Activated naive CD8-positive, alpha-beta T cell treated with anti-CD3 and anti-CD28 coated beads for 36 hours (primary cell): ENCODE measurements around the gene TYW1B. TPM values are rescaled to one million over a fixed set of nuclear protein-coding genes. Genes with fewer than 3 reads are reported as not detected.
"Not testable (repeated sequence)": the region's sequence is repeated elsewhere in the genome, so short reads cannot be mapped to it uniquely, and the experiment has no call there.

Experiments
- DNase-seq: peaks from one replicate; pipeline ENCODE4 v3.0.0; 2021
- H3K27ac Mint-ChIP-seq: one replicate; pipeline ENCODE4 v1.8.0; 2022; ENCODE audit warnings: mild to moderate bottlenecking, moderate library complexity, mixed read lengths
- H3K27me3 Mint-ChIP-seq: one replicate; pipeline ENCODE4 v1.8.0; 2022; ENCODE audit warnings: mild to moderate bottlenecking, mixed read lengths
- H3K36me3 Mint-ChIP-seq: one replicate; pipeline ENCODE4 v1.8.0; 2021; ENCODE audit warnings: mild to moderate bottlenecking, mixed read lengths
- H3K4me1 Mint-ChIP-seq: one replicate; pipeline ENCODE4 v1.8.0; 2021; ENCODE audit warnings: mixed read lengths
- H3K4me3 Mint-ChIP-seq: one replicate; pipeline ENCODE4 v1.8.0; 2022; ENCODE audit warnings: mild to moderate bottlenecking, moderate library complexity, mixed read lengths
- H3K9me3 Mint-ChIP-seq: one replicate; pipeline ENCODE4 v1.8.0; 2022; ENCODE audit warnings: mixed read lengths
- total RNA-seq, 2 experiments: library from RNA; stranded (reverse); gene quantifications; one replicate each; pipeline ENCODE4 v1.2.3, GENCODE V29; 2021

The TYW1B gene
- total RNA-seq, 2 experiments from 2014 or later = 3.7 to 3.8 TPM

DNA sequence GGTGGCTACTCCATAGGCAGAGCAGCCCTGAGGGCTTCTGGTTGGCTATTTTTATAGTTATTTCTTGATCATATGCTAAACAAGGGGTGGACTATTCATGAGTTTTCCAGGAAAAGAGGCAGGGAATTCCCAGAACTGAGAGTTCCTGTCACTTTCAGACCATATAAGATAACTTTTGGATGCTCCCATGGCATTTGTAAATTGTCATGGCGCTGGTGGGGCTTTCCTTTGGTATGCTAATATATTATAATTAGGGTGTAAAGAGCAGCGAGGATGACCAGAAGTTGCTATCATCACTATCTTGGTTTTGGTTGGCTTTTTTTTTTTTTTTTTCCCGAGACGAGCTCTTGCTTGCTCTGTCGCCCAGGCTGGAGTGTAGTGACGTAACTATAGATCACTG lies 272.8 kb downstream of the TYW1B start:
- not testable (repeated sequence) for H3K4me1 Mint-ChIP-seq, H3K4me3 Mint-ChIP-seq, H3K27ac Mint-ChIP-seq, DNase-seq, H3K27me3 Mint-ChIP-seq, H3K36me3 Mint-ChIP-seq, H3K9me3 Mint-ChIP-seq

DNA sequence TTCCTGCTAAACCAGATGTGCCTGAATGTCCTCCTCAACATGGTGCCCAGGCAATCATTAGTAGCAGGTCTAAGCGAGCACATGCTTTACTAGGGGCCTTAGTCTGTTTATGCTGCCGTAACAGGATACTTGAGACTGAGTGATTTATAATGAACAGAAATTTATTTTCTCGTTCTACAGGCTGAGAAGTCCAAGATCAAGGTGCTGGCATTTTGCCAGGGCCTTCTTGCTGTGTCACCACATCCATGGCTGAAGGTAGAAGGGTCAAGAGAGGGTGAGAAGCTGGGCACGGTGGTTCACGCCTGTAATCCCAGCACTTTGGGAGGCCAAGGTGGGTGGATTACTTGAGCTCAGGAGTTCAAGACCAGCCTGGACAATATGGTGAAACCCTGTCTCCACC lies 273.6 kb downstream of the TYW1B start:
- DNase-seq, H3K27me3 Mint-ChIP-seq, H3K4me3 Mint-ChIP-seq, H3K4me1 Mint-ChIP-seq, H3K27ac Mint-ChIP-seq, H3K36me3 Mint-ChIP-seq: not testable (repeated sequence)
- H3K9me3 Mint-ChIP-seq = peaks cover 10% of the 10 kb centered on the region

DNA sequence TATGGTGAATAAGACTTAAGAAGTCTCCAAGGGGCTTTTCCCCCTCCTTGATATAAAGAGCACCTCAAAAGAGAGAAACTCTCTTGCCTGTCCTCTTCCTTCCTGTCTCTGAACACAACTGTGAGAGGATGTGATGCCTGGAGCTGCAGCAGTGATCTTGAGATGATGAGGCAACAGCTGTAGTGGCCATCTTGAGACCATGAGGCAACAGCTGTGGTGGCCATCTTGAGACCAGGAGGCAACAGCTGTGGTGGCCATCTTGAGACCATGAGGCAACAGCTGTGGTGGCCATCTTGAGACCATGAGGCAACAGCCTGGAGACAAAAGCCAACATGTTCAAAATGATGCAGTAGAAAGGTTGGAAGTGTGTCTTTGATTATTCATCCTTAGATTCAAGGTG lies 277.5 kb downstream of the TYW1B start:
- peaks cover 10% of the 10 kb centered on the region for H3K9me3 Mint-ChIP-seq
- not testable (repeated sequence) for H3K36me3 Mint-ChIP-seq, H3K4me3 Mint-ChIP-seq, H3K27me3 Mint-ChIP-seq, H3K4me1 Mint-ChIP-seq, H3K27ac Mint-ChIP-seq
- DNase-seq = peak; percentile 4

DNA sequence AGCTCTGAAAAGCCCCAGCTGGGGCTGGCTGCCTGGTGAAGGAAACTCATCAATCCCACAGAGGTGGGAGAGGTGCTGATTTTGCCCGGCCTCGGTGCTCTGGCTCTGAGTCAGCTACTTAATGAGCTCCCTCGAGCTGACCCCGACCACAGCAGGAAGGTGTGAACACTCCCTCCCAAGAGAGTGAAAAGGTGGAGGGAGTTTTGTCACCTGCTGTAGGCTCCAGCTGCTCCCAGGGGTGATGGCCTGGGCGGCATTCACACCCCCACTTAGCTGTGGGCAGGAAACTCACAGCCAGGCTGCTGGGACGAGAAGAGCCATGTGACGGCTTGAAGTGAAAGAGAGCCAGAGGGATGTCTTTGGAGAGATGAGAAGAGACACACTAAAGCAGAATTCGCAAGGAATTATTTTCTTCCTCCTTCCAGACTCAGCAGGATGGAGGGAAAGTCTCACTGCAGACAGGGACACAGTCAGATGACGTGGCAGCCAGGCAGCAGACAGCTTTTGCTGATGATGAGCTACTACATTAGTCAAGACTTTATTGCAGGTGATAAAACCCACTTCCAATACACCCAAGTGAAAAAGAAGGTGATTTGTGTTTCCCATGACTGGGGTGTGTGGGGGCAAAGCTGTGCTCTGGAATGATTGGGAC lies 281.3 kb downstream of the TYW1B start:
- H3K9me3 Mint-ChIP-seq, H3K27me3 Mint-ChIP-seq, H3K27ac Mint-ChIP-seq, H3K4me3 Mint-ChIP-seq, H3K4me1 Mint-ChIP-seq, H3K36me3 Mint-ChIP-seq: not testable (repeated sequence)
- peak; percentile 4 for DNase-seq

DNA sequence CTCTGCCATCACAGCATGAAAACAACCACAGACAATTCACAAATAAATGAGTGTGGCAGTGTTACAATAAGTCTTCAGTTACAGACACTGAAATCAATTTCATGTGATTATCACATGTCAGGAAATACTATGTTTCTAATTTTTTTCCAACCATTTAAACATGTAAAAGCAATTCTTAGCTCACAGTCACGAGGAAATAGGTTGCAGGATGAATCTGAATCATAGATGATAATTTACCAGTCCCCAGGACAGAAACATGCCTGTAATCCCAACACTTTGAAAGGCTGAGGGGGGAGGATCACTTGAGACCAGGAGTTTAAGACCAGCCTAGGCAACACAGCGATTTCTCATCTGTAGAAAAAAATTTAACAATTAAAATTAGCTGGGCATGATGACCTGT lies 283.5 kb downstream of the TYW1B start:
- H3K9me3 Mint-ChIP-seq, H3K4me1 Mint-ChIP-seq, H3K36me3 Mint-ChIP-seq, H3K27me3 Mint-ChIP-seq, DNase-seq, H3K27ac Mint-ChIP-seq, H3K4me3 Mint-ChIP-seq: not testable (repeated sequence)

DNA sequence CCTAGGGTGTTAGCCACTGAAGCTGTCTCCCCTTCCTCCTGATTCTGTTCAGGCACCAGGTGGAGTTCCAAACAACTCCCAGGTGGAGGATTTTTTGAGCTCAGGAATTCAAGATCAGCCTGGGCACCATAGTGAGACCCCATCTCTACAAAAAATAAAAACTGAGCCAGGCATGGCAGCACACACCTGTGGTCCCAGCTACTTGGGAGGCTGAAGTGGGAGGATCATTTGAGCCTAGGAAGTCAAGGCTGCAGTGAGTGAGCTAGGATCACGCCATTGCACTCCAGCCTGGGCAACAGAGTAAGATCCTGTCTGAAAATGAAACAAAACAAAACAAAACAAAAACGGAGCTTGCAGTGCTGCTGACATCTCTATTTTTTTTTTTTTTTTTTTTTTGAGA lies 287.1 kb downstream of the TYW1B start:
- Mint-ChIP-seq H3K27me3 (no peaks in the 10 kb centered on the region), H3K36me3 (no peaks in the 10 kb centered on the region), H3K4me1 (no peaks in the 10 kb centered on the region), H3K9me3 (no peaks in the 10 kb centered on the region), H3K4me3 (no peak overlapping the region), H3K27ac (no peak overlapping the region)
- DNase-seq = no peak

DNA sequence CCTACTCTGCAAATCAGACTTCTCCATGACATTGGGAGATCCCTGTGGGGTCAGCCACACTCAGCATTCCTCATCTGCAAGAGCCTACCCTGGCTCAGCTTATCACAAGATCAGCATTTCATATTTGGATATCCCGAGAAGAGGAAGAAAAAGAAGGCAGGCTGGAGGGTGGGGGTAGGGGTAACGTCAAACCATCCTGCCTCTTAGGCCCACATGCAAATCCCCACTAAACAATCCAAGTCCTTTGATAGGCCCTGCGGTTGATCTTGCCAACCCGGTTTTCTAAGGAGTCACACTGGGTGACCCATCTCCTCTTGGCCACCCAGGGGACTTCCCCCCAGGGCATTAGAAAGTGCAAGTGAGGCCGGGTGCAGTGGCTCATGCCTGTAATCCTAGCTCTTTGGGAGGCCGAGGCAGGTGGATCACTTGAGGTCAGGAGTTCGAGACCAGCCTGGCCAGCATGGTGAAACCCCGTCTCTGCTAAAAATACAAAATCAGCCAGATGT lies 287.8 kb downstream of the TYW1B start:
- Mint-ChIP-seq H3K27ac (no peak overlapping the region), H3K4me1 (no peaks in the 10 kb centered on the region), H3K9me3 (no peaks in the 10 kb centered on the region), H3K4me3 (no peak overlapping the region), H3K36me3 (no peaks in the 10 kb centered on the region), H3K27me3 (no peaks in the 10 kb centered on the region)
- DNase-seq = no peak

DNA sequence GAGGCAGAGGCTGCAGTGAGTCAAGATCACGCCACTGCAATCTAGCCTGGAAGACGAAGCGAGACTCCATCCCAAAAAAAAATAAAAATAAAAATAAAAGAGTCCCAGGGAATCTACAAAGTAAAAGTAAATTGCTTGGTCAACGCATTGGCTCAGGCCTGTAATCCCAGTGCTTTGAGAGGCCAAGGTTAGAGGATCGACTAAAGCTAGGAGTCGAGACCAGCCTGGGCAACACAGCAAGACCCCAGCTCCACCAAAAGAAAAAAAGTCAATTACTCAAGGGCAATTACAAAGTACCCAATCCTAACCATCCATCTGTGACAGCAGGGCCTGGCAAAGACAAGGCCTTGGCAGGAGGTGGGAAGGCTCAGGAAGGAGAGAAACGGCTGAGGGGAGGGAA lies 288.3 kb downstream of the TYW1B start:
- Mint-ChIP-seq H3K27me3 (no peaks in the 10 kb centered on the region), H3K4me3 (no peak overlapping the region), H3K4me1 (no peaks in the 10 kb centered on the region), H3K9me3 (no peaks in the 10 kb centered on the region), H3K27ac (no peak overlapping the region), H3K36me3 (no peaks in the 10 kb centered on the region)
- no peak for DNase-seq

DNA sequence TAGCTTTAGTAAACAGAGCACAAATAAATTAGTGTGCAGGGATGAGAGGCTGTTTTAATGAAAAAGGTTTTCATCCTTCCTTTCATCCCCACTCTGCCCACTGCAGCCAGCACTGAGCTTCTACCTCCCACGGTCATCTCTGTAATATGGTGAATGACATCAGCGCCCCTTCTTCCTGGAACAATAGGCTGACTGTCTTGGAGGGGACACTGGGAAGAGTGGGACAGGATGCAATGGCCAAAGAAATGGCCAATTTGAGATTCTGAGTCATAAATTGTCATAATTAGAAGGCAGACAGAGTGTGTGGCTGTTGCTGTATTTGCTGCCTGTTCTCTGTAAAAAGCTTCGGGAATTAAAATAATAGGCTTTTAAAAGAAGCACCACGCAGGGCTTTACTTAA lies 289.1 kb downstream of the TYW1B start:
- H3K4me1 Mint-ChIP-seq = no peaks in the 10 kb centered on the region
- no peak overlapping the region for H3K4me3 Mint-ChIP-seq
- no peaks in the 10 kb centered on the region for H3K9me3 Mint-ChIP-seq
- DNase-seq = no peak
- H3K36me3 Mint-ChIP-seq = no peaks in the 10 kb centered on the region
- H3K27ac Mint-ChIP-seq = no peak overlapping the region
- no peaks in the 10 kb centered on the region for H3K27me3 Mint-ChIP-seq

DNA sequence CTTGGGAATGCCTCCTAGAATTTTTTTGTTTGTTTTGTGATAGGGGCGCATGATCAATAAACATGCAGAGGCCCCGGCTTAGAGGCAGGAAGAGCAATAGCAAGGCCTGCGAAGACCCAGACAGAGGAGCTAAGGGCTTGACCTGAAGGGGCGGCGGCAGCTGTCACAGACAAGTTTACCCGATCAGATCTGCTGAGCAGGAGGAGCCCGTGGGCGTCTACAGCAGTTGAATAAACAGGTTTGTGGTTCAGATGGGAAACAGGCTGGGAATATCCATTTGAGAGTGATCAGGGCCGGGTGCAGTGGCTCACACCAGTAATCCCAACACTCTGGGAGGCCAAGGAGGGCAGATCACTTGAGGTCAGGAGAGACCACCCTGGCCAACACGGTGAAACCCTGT lies 289.9 kb downstream of the TYW1B start:
- Mint-ChIP-seq H3K27me3 (no peaks in the 10 kb centered on the region), H3K27ac (no peak overlapping the region), H3K4me1 (no peaks in the 10 kb centered on the region), H3K36me3 (no peaks in the 10 kb centered on the region), H3K4me3 (no peak overlapping the region), H3K9me3 (no peaks in the 10 kb centered on the region)
- DNase-seq = no peak

DNA sequence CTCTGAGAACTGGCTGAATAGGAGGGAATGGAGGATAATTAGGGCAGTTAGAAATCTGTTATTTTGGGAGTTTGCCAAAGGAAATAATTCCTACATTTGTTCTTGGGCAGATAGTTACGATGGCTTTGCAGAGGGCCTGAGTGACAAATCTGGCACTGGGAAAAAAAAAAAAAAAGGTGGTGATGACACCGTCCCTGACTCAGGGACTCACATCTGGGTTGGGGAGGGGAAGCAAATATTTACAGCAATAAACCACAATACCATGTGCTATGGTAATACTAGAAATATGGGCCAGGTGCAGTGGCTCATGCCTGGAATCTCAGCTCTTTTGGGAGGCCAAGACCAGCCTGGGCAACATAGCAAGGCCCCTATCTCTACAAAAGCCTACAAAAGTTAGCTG lies 292.0 kb downstream of the TYW1B start:
- not testable (repeated sequence) for H3K27me3 Mint-ChIP-seq, H3K36me3 Mint-ChIP-seq, H3K27ac Mint-ChIP-seq, DNase-seq, H3K9me3 Mint-ChIP-seq, H3K4me3 Mint-ChIP-seq, H3K4me1 Mint-ChIP-seq

DNA sequence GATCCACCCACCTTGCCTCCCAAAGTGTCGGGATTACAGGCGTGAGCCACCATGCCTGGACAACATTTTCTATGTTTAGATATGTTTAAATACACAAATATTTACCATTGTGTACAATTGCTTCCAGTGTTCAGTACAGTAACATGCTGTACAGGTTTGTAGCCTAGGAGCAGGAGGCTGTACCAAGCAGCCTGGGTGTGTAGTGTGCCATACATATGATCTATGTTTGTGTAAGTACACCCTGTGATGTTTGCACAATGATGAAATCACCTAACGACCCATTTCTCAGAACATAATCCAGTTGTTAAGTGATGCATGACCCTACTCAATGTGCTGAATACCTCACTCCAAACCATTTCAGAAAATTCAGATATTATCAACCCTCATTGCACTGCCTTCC lies 297.0 kb downstream of the TYW1B start:
- DNase-seq, H3K27me3 Mint-ChIP-seq, H3K4me3 Mint-ChIP-seq, H3K9me3 Mint-ChIP-seq, H3K4me1 Mint-ChIP-seq, H3K36me3 Mint-ChIP-seq, H3K27ac Mint-ChIP-seq: not testable (repeated sequence)

Other genes starting within 250 kb of the TYW1B start
- gene POM121, start 96.9 kb upstream of the TYW1B start, total RNA-seq = 10 to 100 TPM; 82.5 to 86.6 TPM
- under 1 TPM in 1 of 2 experiments, not detected in 1; 0.35 TPM for gene TRIM74, start 141.3 kb upstream of the TYW1B start, total RNA-seq
- gene SPDYE8, start 201.6 kb upstream of the TYW1B start, total RNA-seq = not detected
- gene SPDYE11, start 229.7 kb upstream of the TYW1B start, total RNA-seq = not detected